SIG-M5 (cell line): ENCODE measurements around the gene ZNF180.
"Not testable (repeated sequence)": the region's sequence is repeated elsewhere in the genome, so short reads cannot be mapped to it uniquely, and the experiment has no call there.

ENCODE experiments used
- DNase-seq: peaks from one replicate; lab custom pipeline; 2025; lab: John Stamatoyannopoulos, UW

ZNF180 gene

DNA sequence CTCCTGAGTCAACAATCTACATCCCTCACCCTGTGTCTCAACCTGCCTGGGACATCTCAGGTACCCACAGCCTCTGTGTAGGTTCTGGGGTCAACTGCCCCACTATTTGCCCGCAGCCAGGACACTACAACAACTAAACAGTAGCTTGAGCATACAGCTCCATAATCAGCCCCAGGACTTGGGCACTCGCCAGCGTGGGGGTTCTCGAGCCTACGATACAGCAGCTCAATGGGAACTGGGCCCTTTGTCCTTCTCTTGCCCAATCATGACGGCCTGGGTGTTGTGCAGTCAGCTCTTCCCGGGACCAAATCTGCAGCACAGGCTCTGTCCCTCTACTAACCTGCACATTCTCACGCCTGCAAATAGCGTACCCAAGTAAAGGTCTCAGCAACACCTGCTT, 1.3 kb downstream of the ZNF180 start:
- DNase-seq, result no peak

DNA sequence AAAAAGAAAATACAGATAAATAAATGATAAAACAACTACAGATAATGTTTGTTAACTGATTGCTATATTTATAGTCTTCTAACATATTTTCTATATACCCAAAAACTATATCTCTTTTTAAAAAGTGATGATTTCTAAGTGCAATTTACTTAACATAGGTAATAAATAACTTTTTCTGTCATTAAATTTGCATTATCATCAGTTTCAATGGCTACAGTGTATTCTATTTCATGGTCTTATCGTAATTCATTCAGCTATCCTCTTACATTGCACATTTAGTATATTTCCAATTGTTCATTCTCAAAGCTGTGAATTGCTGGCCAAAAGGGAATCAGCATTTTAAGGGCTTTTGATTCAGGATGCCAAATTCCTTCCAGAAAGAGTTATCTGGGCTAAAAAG, 3.6 kb downstream of the ZNF180 start:
- DNase-seq, result no peak

GRCh38 chr19:44476559-44477408, 23.5 kb downstream of the ZNF180 start:
- no peak for DNase-seq

DNA sequence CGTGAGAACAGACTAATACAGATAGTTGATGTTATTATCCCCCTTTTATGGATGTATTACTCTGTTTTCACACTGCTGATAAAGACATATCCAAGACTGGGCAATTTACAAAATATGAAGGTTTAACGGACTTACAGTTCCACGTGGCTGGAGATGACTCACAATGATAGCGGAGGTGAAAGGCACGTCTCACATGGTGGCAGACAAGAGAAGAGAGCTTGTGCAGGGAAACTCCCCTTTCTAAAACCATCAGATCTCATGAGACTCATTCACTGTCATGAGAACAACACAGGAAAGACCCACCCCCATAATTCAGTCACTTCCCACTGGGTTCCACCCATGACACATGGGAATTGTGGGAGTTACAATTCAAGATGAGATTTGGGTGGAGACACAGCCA, 31.6 kb downstream of the ZNF180 start:
- not testable (repeated sequence) for DNase-seq

- DNase-seq, result not testable (repeated sequence)
Measured at GRCh38 chr19:44462600-44463286, 37.6 kb downstream of the ZNF180 start.

GRCh38 chr19:44456016-44456415, 44.3 kb downstream of the ZNF180 start:
- not testable (repeated sequence) for DNase-seq

GRCh38 chr19:44455100-44455499, 45.2 kb downstream of the ZNF180 start:
- no peak for DNase-seq

- DNase-seq, result no peak
Measured at GRCh38 chr19:44452367-44452766, 48.0 kb downstream of the ZNF180 start.

- no peak for DNase-seq
Measured at GRCh38 chr19:44451687-44452086, 48.6 kb downstream of the ZNF180 start.

GRCh38 chr19:44447916-44448674, 52.2 kb downstream of the ZNF180 start, which contains the start of gene ZNF229:
TSS of gene ZNF229 (minus strand) at chr19:44448472. CDS start at chr19:44442847, 5,625 bp downstream.
- DNase-seq, result no peak

DNA sequence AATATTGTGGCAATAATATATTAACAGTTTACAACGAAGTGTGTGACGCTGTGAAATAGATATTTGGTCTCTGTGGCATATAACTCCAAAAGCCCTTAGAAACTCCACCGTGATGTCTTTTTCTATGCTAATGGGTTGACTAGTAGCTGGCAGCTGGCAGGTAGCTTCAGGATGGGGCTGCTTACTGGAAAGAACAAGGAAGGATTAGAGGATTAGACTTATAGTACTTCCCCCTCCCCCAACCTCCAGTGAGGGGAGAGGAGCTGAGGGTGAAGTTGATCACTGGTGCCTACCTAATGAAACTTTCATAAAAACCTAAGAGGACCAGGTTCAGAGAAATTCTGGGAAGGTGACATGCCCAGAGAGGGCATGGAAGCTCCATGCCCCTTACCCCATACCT, 61.9 kb downstream of the ZNF180 start:
- DNase-seq, result no peak

GRCh38 chr19:44435441-44435840, 64.9 kb downstream of the ZNF180 start:
- no peak for DNase-seq

GRCh38 chr19:44430956-44431355, 69.4 kb downstream of the ZNF180 start:
- no peak for DNase-seq
